Adipocyte (in vitro differentiated cells): ENCODE data around the gene OCIAD1.

Experiments used
- DNase-seq: peaks from one replicate; pipeline ENCODE4 v3.0.0-alpha.2; 2015; ENCODE audit warnings: low read depth
- H3K27me3 ChIP-seq: replicated peaks from 2 replicates; pipeline ENCODE4 v1.7.0; 2013; ENCODE audit warnings: mild to moderate bottlenecking, low read length, moderate library complexity; ENCODE audit not compliant: control insufficient read depth, insufficient read depth
- H3K36me3 ChIP-seq: 2 replicates; pipeline ENCODE4 v1.7.0; 2013; ENCODE audit warnings: low read length, mild to moderate bottlenecking, moderate library complexity; ENCODE audit not compliant: control insufficient read depth, insufficient read depth, severe bottlenecking
- H3K4me1 ChIP-seq: 2 replicates; pipeline ENCODE4 v1.7.0; 2013; ENCODE audit warnings: mild to moderate bottlenecking, low read length, moderate library complexity; ENCODE audit not compliant: control insufficient read depth, insufficient read depth
- H3K4me3 ChIP-seq: 2 replicates; pipeline ENCODE4 v1.7.0; 2013; ENCODE audit warnings: mild to moderate bottlenecking, low read length, moderate library complexity
- H3K9ac ChIP-seq: 2 replicates; pipeline ENCODE4 v1.7.0; 2013; ENCODE audit warnings: mild to moderate bottlenecking, low read length, moderate library complexity
- H3K9me3 ChIP-seq: 2 replicates; pipeline ENCODE4 v1.7.0; 2013; ENCODE audit warnings: mild to moderate bottlenecking, low read length, moderate library complexity; ENCODE audit not compliant: control insufficient read depth

The OCIAD1 gene

GRCh38 chr4:48907706-48908477, 77.0 kb downstream of the OCIAD1 start:
- Histone ChIP-seq H3K4me1 (peaks cover 17% of the 10 kb centered on the region), H3K36me3 (no peaks in the 10 kb centered on the region), H3K9ac (no peak overlapping the region), H3K4me3 (no peak overlapping the region), H3K9me3 (no peaks in the 10 kb centered on the region), H3K27me3 (no peaks in the 10 kb centered on the region)
- no peak for DNase-seq

DNA sequence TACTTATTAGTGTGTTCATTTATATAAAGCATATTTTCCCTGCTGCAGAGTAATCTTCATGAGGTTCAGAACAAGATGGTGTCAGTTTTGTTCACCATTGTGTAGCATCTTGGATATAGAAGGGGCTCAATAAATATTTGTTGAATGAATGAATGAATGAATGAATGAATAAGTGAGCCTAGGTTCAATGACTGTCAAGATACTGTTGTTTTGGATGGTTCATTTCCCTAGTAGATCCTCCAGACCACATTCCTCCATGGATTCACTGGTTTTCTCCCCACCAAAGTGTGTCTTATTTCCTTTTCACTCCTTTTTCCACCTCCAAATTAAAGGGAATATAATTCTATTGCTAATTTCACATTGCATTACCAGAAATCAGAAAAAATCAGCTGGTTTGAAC, 77.8 kb downstream of the OCIAD1 start:
- DNase-seq = no peak
- H3K27me3 ChIP-seq = no peaks in the 10 kb centered on the region
- H3K9me3 ChIP-seq = no peaks in the 10 kb centered on the region
- peaks cover 17% of the 10 kb centered on the region for H3K4me1 ChIP-seq
- H3K36me3 ChIP-seq = no peaks in the 10 kb centered on the region
- H3K4me3 ChIP-seq = no peak overlapping the region
- no peak overlapping the region for H3K9ac ChIP-seq

GRCh38 chr4:48909697-48910096, 78.8 kb downstream of the OCIAD1 start:
- DNase-seq = peak; percentile 93
- Histone ChIP-seq H3K4me3 (no peak overlapping the region), H3K9ac (no peak overlapping the region)

DNA sequence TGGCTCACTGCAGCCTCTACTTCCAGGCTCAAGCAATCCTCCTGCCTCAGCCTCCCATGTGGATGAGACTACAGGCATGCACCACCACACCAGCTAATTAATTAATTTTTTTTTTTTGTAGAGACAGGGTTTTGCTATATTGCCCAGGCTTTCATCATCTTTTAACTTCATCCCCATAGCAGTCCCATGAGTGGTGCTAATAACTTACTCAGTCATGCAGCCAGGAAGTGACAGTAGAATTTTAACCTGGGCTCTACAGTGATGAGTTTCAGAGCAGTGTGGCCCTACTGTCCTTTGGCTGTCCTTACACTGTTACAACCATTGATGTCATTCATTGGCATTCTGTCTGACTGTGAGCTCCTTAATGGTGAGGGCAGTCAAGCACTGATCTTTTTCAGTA, 79.6 kb downstream of the OCIAD1 start:
- DNase-seq = no peak
- no peak overlapping the region for H3K9ac ChIP-seq

More at GRCh38 chr4:48909697-48910096, 78.8 kb downstream of the OCIAD1 start:
- no peaks in the 10 kb centered on the region for H3K27me3 ChIP-seq
- H3K36me3 ChIP-seq = no peaks in the 10 kb centered on the region
- H3K4me1 ChIP-seq = peaks cover 17% of the 10 kb centered on the region
- no peaks in the 10 kb centered on the region for H3K9me3 ChIP-seq

More for the DNA sequence above, 79.6 kb downstream of the OCIAD1 start:
- Histone ChIP-seq H3K4me1 (peaks cover 17% of the 10 kb centered on the region), H3K4me3 (no peak overlapping the region), H3K36me3 (no peaks in the 10 kb centered on the region), H3K27me3 (no peaks in the 10 kb centered on the region), H3K9me3 (no peaks in the 10 kb centered on the region)
